DMS53 treated with DMSO at 0.1 percent for 48 hours (cell line): ENCODE results near the gene ISG20.

Source experiments
- DNase-seq: peaks from one replicate; lab custom pipeline; 2025; ENCODE audit not compliant: unreplicated experiment; lab: John Stamatoyannopoulos, UW

The ISG20 gene

GRCh38 chr15:88653200-88654064, 14.6 kb downstream of the ISG20 start:
- DNase-seq = no peak

DNA sequence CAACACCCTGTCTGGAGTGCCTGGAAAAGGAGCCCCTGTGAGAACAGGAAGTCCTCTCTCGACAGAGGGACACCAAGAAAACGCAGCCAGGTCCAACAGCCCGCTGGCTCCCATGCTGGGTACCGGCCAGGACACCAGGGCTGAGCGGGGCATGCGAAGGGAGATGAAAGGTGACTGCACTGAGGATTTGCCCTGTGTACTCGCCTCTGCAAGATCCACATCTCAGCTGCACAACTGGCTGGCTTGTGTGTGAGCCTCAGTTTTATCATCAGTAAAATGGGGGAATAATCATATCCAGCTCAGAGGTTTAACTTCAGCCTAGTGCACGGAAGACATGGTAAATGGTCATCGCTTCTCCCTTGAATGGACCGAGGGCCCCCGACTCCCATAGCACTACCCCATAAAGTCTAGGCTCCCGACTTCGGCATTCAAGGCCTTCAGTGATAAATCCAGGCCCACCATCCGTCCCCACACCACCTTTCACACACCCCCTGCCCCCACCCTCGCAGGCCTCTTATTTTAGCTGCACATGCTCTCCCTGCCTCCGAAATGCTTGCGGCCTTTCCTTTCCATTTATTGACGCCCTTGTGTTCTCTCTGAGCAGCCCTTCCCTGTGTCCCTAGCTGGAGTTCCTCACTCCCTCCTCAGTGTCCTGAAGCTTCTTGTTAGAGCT, 15.8 kb downstream of the ISG20 start:
- DNase-seq = no peak

- DNase-seq = no peak
These were observed 16.3 kb downstream of the ISG20 start for GRCh38 chr15:88655103-88655553.

GRCh38 chr15:88655800-88656488, 17.1 kb downstream of the ISG20 start:
- no peak for DNase-seq

GRCh38 chr15:88656760-88657221, 18.0 kb downstream of the ISG20 start:
- no peak for DNase-seq

GRCh38 chr15:88657326-88658069, 18.7 kb downstream of the ISG20 start:
- DNase-seq = peak; percentile 4

- DNase-seq = no peak
These were observed 19.5 kb downstream of the ISG20 start for GRCh38 chr15:88658070-88658965.

- no peak for DNase-seq
These were observed 20.4 kb downstream of the ISG20 start for GRCh38 chr15:88658972-88659931.

- DNase-seq = no peak
These were observed 22.4 kb downstream of the ISG20 start for GRCh38 chr15:88661041-88661700.

- no peak for DNase-seq
These were observed 23.1 kb downstream of the ISG20 start for GRCh38 chr15:88661761-88662556.

- DNase-seq = no peak
These were observed 24.4 kb downstream of the ISG20 start for GRCh38 chr15:88663141-88663621.

DNA sequence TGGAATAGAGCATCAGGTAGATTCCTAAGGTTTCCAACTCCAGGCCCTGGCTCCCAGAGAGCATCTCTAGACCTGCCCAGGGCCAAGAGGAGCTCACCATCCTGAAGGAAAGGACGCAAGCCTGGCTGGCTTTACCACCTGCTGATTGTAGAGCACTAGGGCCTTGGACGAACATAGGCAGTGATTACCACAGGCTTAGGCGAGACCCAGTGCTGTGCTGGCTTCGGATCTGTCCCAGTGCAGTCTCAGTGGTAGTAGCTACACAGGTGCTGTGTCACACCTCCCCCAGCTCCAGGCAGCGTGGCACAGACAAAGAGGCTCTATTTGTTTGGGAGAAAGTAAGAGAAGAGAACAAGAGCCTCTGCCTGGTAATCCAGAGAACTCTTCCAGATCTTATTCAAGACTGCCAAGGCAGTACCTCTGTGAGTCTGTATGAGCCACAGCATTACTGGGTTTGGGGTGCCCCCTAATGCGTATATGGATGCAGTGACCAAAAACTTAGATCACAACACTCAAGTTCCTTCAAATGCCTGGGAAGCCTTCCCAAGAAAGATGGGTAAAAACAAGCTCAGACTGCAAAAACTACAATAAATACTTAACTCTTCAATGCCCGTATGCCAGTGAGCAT, 25.4 kb downstream of the ISG20 start:
- no peak for DNase-seq

GRCh38 chr15:88674661-88675060, 35.8 kb downstream of the ISG20 start:
- no peak for DNase-seq

DNA sequence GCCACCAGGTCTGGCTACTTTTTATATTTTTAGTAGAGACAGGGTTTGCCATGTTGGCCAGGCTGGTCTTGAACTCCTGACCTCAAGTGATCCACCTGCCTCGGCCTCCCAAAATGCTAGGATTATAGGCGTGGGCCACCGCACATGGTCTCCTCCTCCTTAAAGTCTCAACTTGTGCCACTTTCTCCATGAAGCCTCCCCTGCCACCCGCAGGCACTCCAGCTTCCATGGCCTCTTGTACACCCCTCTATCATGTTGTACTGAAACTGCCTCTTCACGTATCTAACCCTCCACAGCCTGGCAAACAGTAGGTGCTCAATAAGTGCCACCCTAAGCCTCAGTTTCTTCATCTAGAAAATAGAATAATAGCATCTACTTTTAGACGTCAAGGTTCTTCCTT, 39.9 kb downstream of the ISG20 start:
- no peak for DNase-seq

GRCh38 chr15:88680241-88681001, 41.6 kb downstream of the ISG20 start:
- DNase-seq = no peak

DNA sequence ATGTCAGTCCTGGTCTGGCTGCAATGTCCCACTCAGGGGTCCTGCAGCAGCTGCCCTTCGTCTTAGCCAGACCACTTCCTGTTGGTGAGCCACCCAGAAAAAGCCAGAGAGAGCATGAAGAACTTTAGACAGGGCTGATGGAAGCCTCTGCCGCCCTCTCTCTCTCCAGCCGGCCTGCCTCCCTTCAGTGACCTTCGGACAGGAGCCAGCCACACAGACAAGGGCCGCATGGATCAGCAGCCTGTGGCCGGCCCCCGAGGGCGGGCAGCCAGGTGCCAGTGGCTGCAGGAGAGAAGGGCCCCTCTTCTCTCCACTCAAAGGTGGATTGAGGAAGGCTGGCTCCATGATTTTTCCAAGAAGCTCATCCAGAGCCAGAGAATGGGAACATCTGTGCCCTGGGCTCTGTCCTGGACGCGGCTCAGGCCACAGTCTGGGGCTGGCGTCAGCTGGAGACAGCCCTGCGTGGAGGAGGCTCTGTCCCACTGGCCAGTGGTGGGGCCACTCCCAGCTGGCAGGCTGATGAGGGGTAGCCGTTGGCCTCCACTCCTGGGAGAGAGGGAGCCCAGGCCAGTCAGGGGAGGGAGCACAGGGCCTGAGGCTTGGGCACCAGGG, 42.9 kb downstream of the ISG20 start:
- DNase-seq = no peak
